Measurements from ENCODE around the gene KMT2C. TPM values are rescaled to one million over a fixed set of nuclear protein-coding genes. Genes with fewer than 3 reads are reported as not detected.
A peak's percentile ranks its signal among the peaks of the same experiment; 100 is the strongest.

Gene KMT2C
- total RNA-seq, 1 experiment from 2014 or later = 54.3 TPM

- peaks cover 25% of the 10 kb centered on the region for H4K20me1 ChIP-seq (ENCODE audit: insufficient read depth)
- ChIA-PET CTCF (interaction anchor here (0.6 kb wide), 1 partner anchor 441 kb away, joined by 6 read pairs; no protein-coding TSS in a partner anchor), POLR2A (ENCODE audit: unreplicated experiment) (no interaction called here)
- no peaks in the 10 kb centered on the region for H3K9me3 ChIP-seq (ENCODE audit: insufficient read depth, low read depth)
- intact Hi-C loops (cut with micrococcal nuclease; ENCODE audit: unreplicated experiment) = no loop called here
- no peak for DNase-seq
- H3F3A ChIP-seq (ENCODE audit: insufficient read depth, low read depth) = no peaks in the 10 kb centered on the region
- peaks cover 47% of the 10 kb centered on the region for H3K79me2 ChIP-seq (ENCODE audit: low read depth)
- H3K27me3 ChIP-seq (ENCODE audit: insufficient read depth, low read depth) = no peaks in the 10 kb centered on the region
- BruUV-seq (replicated peaks) = no TSS peak
- H3K9me2 ChIP-seq (ENCODE audit: insufficient read depth) = no peaks in the 10 kb centered on the region
- H2AFZ ChIP-seq = no peak overlapping the region
- no peaks in the 10 kb centered on the region for H3K36me3 ChIP-seq (ENCODE audit: low read depth)
- TF ChIP-seq EZH2 (IDR thresholded peaks at IDR 0.05; ENCODE audit: low read depth) (no peak), CTCF (conservative IDR thresholded peaks at IDR 0.05) (peak; percentile 72)
- no peak overlapping the region for H3K4me2 ChIP-seq
- H3K27ac ChIP-seq = no peak overlapping the region
- H3K4me1 ChIP-seq (replicated peaks; ENCODE audit: insufficient read depth) = no peaks in the 10 kb centered on the region
- H3K4me3 ChIP-seq = no peak overlapping the region
Measured at GRCh38 chr7:152336754-152337368, 98.9 kb downstream of the KMT2C start.

GRCh38 chr7:152335900-152336571 is 99.8 kb downstream of the KMT2C start:
- intact Hi-C loops (cut with micrococcal nuclease; ENCODE audit: unreplicated experiment) = no loop called here
- H3K4me2 ChIP-seq = no peak overlapping the region
- peaks cover 18% of the 10 kb centered on the region for H4K20me1 ChIP-seq (ENCODE audit: insufficient read depth)
- peaks cover 3% of the 10 kb centered on the region; the same call in 1 of the 2 replicates for H3F3A ChIP-seq (ENCODE audit: insufficient read depth, low read depth)
- H3K9me2 ChIP-seq (ENCODE audit: insufficient read depth) = no peaks in the 10 kb centered on the region
- ChIA-PET CTCF (no interaction called here), POLR2A (ENCODE audit: unreplicated experiment) (no interaction called here)
- no peak for DNase-seq
- no peaks in the 10 kb centered on the region for H3K4me1 ChIP-seq (replicated peaks; ENCODE audit: insufficient read depth)
- H3K27me3 ChIP-seq (ENCODE audit: insufficient read depth, low read depth) = no peaks in the 10 kb centered on the region
- H3K27ac ChIP-seq = no peak overlapping the region
- H3K36me3 ChIP-seq (ENCODE audit: low read depth) = no peaks in the 10 kb centered on the region
- H3K79me2 ChIP-seq (ENCODE audit: low read depth) = peaks cover 44% of the 10 kb centered on the region
- TF ChIP-seq CTCF (conservative IDR thresholded peaks at IDR 0.05) (no peak), EZH2 (IDR thresholded peaks at IDR 0.05; ENCODE audit: low read depth) (no peak)
- no TSS peak for BruUV-seq (replicated peaks)
- no peak overlapping the region for H2AFZ ChIP-seq
- no peak overlapping the region for H3K4me3 ChIP-seq
- no peaks in the 10 kb centered on the region for H3K9me3 ChIP-seq (ENCODE audit: insufficient read depth, low read depth)

GRCh38 chr7:152333134-152333533 is 102.7 kb downstream of the KMT2C start:
- intact Hi-C loops (cut with micrococcal nuclease; ENCODE audit: unreplicated experiment) = no loop called here
- Histone ChIP-seq H3K4me2 (no peak overlapping the region), H3K9me2 (ENCODE audit: insufficient read depth) (no peaks in the 10 kb centered on the region), H3K9me3 (ENCODE audit: insufficient read depth, low read depth) (no peaks in the 10 kb centered on the region), H3K4me1 (replicated peaks; ENCODE audit: insufficient read depth) (no peaks in the 10 kb centered on the region), H3K27ac (no peak overlapping the region), H3F3A (ENCODE audit: insufficient read depth, low read depth) (peaks cover 4% of the 10 kb centered on the region), H3K79me2 (ENCODE audit: low read depth) (peaks cover 43% of the 10 kb centered on the region), H2AFZ (no peak overlapping the region), H3K36me3 (ENCODE audit: low read depth) (0 out of 2 replicates have a peak, but pooled peaks cover 5% of the 10 kb centered on the region), H3K4me3 (no peak overlapping the region), H3K27me3 (ENCODE audit: insufficient read depth, low read depth) (no peaks in the 10 kb centered on the region), H4K20me1 (ENCODE audit: insufficient read depth) (peaks cover 11% of the 10 kb centered on the region)
- BruUV-seq (replicated peaks) = no TSS peak
- ChIA-PET POLR2A (ENCODE audit: unreplicated experiment) (no interaction called here), CTCF (no interaction called here)
- DNase-seq = no peak
- TF ChIP-seq CTCF (conservative IDR thresholded peaks at IDR 0.05) = no peak
- no peak for TF ChIP-seq EZH2 (IDR thresholded peaks at IDR 0.05; ENCODE audit: low read depth)
